ENCODE data around the gene STOML3.

STOML3 gene

DNA sequence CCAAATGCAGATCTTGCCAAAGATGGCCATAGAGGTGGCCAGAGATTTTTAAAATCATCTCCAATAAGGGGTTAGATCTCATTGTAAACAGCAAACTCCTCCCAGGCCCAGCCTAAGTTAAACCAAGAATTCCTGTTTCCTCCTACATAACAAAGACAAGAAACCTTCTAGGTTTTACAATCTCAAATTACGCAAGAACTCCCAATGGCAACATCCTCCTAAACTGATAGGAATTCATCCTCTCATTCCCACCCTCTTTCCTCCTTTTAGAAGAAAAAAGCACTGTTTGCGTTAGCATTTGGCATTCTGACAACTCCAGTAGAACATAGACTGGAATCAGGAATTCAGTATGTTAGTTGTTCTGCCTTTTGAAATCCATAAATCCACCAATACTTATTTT, 32.7 kb upstream of the STOML3 start:
- H3K4me1 ChIP-seq (ENCODE audit: insufficient read depth, low read length, severe bottlenecking) = no peaks in the 10 kb centered on the region
- H3K27me3 ChIP-seq (ENCODE audit: insufficient read depth, low read length) = no peaks in the 10 kb centered on the region
- H3F3A ChIP-seq (ENCODE audit: insufficient read depth, low read length) = no peaks in the 10 kb centered on the region
- H3K9ac ChIP-seq (ENCODE audit: low read length) = no peak overlapping the region
- H3K9me2 ChIP-seq (ENCODE audit: low read depth, low read length) = no peaks in the 10 kb centered on the region
- no peaks in the 10 kb centered on the region for H3K9me3 ChIP-seq (ENCODE audit: low read length)
- H3K4me3 ChIP-seq (ENCODE audit: low read depth, low read length, poor library complexity, severe bottlenecking) = no peak overlapping the region
- no peaks in the 10 kb centered on the region for H4K20me1 ChIP-seq (ENCODE audit: insufficient read depth, low read length)
- H3K4me2 ChIP-seq (ENCODE audit: low read length) = no peak overlapping the region
- no peak for TF ChIP-seq EZH2 (IDR thresholded peaks at IDR 0.05; ENCODE audit: borderline replicate concordance, low read length)
- TF ChIP-seq, protein P1, sequence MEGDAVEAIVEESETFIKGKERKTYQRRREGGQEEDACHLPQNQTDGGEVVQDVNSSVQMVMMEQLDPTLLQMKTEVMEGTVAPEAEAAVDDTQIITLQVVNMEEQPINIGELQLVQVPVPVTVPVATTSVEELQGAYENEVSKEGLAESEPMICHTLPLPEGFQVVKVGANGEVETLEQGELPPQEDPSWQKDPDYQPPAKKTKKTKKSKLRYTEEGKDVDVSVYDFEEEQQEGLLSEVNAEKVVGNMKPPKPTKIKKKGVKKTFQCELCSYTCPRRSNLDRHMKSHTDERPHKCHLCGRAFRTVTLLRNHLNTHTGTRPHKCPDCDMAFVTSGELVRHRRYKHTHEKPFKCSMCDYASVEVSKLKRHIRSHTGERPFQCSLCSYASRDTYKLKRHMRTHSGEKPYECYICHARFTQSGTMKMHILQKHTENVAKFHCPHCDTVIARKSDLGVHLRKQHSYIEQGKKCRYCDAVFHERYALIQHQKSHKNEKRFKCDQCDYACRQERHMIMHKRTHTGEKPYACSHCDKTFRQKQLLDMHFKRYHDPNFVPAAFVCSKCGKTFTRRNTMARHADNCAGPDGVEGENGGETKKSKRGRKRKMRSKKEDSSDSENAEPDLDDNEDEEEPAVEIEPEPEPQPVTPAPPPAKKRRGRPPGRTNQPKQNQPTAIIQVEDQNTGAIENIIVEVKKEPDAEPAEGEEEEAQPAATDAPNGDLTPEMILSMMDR (IDR thresholded peaks at IDR 0.05; ENCODE audit: low read length) = no peak
- no peak overlapping the region for H2AFZ ChIP-seq (ENCODE audit: low read length)
- no peaks in the 10 kb centered on the region for H3K79me2 ChIP-seq (ENCODE audit: insufficient read depth, low read length)
- H3K36me3 ChIP-seq (ENCODE audit: insufficient read depth, low read length) = peaks cover 73% of the 10 kb centered on the region
- H3K27ac ChIP-seq (ENCODE audit: low read depth, low read length, poor library complexity, severe bottlenecking) = no peak overlapping the region

DNA sequence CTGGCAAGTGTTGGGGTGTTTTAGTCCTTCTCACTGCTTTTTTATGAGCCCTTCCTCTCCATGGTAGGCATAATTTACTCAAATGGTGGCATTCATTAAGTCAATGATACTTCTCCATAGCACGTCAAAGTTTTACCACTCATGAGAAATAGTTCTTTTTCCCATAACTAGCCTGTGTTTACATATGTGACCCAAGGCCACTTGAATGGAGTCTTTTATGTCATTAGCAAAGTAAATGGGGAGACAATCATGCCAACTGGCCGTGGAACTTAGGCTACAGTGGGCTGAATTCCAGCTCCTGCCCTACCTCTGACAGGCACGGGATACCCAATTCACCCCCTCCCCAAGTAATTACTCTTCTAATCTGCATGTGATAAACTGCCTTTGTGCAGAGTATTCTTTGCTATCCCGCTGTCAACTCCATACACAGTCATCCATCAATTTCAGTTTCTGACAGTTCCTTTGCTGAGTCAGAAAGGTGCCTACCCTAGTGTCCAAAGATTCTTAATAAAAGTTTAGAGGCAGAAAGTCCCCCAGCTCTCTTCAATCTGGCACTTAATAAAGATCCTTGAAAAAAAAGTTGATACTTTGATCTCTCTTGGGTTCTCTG, 30.3 kb upstream of the STOML3 start:
- no peaks in the 10 kb centered on the region for H3F3A ChIP-seq (ENCODE audit: insufficient read depth, low read length)
- H3K9ac ChIP-seq (ENCODE audit: low read length) = no peak overlapping the region
- no peak overlapping the region for H3K4me3 ChIP-seq (ENCODE audit: low read depth, low read length, poor library complexity, severe bottlenecking)
- TF ChIP-seq, protein P1 (IDR thresholded peaks at IDR 0.05; ENCODE audit: low read length) = no peak
- no peak for TF ChIP-seq EZH2 (IDR thresholded peaks at IDR 0.05; ENCODE audit: borderline replicate concordance, low read length)
- H3K9me2 ChIP-seq (ENCODE audit: low read depth, low read length) = no peaks in the 10 kb centered on the region
- H3K27me3 ChIP-seq (ENCODE audit: insufficient read depth, low read length) = no peaks in the 10 kb centered on the region
- H3K4me2 ChIP-seq (ENCODE audit: low read length) = no peak overlapping the region
- no peaks in the 10 kb centered on the region for H3K79me2 ChIP-seq (ENCODE audit: insufficient read depth, low read length)
- no peak overlapping the region for H2AFZ ChIP-seq (ENCODE audit: low read length)
- no peak overlapping the region for H3K27ac ChIP-seq (ENCODE audit: low read depth, low read length, poor library complexity, severe bottlenecking)
- peaks cover 69% of the 10 kb centered on the region for H3K36me3 ChIP-seq (ENCODE audit: insufficient read depth, low read length)
- H3K9me3 ChIP-seq (ENCODE audit: low read length) = no peaks in the 10 kb centered on the region
- H4K20me1 ChIP-seq (ENCODE audit: insufficient read depth, low read length) = no peaks in the 10 kb centered on the region
- H3K4me1 ChIP-seq (ENCODE audit: insufficient read depth, low read length, severe bottlenecking) = no peaks in the 10 kb centered on the region

DNA sequence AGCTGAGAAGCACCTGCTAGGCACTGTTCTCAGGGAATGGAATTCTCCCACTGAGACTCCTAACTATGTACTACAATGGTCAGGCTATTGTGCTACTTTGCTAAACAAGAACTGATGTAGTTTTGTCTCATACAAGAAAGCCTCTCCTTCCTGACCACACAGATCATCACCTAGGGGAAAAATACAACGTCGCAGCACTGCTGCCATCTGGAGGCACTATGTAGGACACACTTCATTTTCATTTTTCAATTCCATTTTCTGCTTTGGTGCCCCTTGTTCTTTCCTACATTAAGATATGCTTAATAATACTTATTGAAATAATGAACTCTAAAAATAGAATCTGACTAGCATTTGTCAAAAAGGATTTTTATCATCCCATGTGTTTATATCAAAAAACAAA, 26.2 kb upstream of the STOML3 start:
- Histone ChIP-seq H3K4me2 (ENCODE audit: low read length) (no peak overlapping the region), H3K9ac (ENCODE audit: low read length) (no peak overlapping the region), H3K4me3 (ENCODE audit: low read depth, low read length, poor library complexity, severe bottlenecking) (no peak overlapping the region), H3K4me1 (ENCODE audit: insufficient read depth, low read length, severe bottlenecking) (no peaks in the 10 kb centered on the region), H3K9me2 (ENCODE audit: low read depth, low read length) (no peaks in the 10 kb centered on the region), H3K9me3 (ENCODE audit: low read length) (no peaks in the 10 kb centered on the region), H3K27me3 (ENCODE audit: insufficient read depth, low read length) (no peaks in the 10 kb centered on the region), H3K79me2 (ENCODE audit: insufficient read depth, low read length) (no peaks in the 10 kb centered on the region), H4K20me1 (ENCODE audit: insufficient read depth, low read length) (no peaks in the 10 kb centered on the region), H2AFZ (ENCODE audit: low read length) (no peak overlapping the region), H3K27ac (ENCODE audit: low read depth, low read length, poor library complexity, severe bottlenecking) (no peak overlapping the region), H3F3A (ENCODE audit: insufficient read depth, low read length) (no peaks in the 10 kb centered on the region), H3K36me3 (ENCODE audit: insufficient read depth, low read length) (peaks cover 69% of the 10 kb centered on the region)
- TF ChIP-seq EZH2 (IDR thresholded peaks at IDR 0.05; ENCODE audit: borderline replicate concordance, low read length) = no peak
- TF ChIP-seq, protein P1 (IDR thresholded peaks at IDR 0.05; ENCODE audit: low read length) = peak; percentile 63

All from OCI-LY1 (cell line).